Loucy (cell line): ENCODE measurements around the gene TBCEL.

Experiments
- H2AFZ ChIP-seq: fragments of 200-600 bp; sonication (generic); 2 replicates; pipeline ENCODE4 v1.6.0; 2016; ENCODE audit warnings: antibody characterized with exemption, mild to moderate bottlenecking, low read length, moderate library complexity
- H3F3A ChIP-seq: fragments of 200-600 bp; 2 replicates; pipeline ENCODE4 v1.6.0; 2016; ENCODE audit warnings: antibody characterized with exemption, low read depth, mild to moderate bottlenecking
- H3K27me3 ChIP-seq: fragments of 200-600 bp; sonication (generic); 2 replicates; pipeline ENCODE4 v1.6.1; 2014; ENCODE audit warnings: low read length, mild to moderate bottlenecking; ENCODE audit not compliant: insufficient read depth, poor library complexity, severe bottlenecking
- H3K36me3 ChIP-seq: fragments of 200-600 bp; sonication (generic); 2 replicates; pipeline ENCODE4 v1.6.1; 2016; ENCODE audit warnings: low read length; ENCODE audit not compliant: insufficient read depth
- H3K4me1 ChIP-seq: fragments of 200-600 bp; sonication (generic); 2 replicates; pipeline ENCODE4 v1.5.1; 2014; ENCODE audit warnings: low read length, mild to moderate bottlenecking; ENCODE audit not compliant: insufficient read depth, poor library complexity, severe bottlenecking
- H3K4me2 ChIP-seq: fragments of 200-600 bp; sonication (generic); 2 replicates; pipeline ENCODE4 v1.6.0; 2014; ENCODE audit warnings: antibody characterized with exemption, low read length, low read depth, mild to moderate bottlenecking; ENCODE audit not compliant: poor library complexity, severe bottlenecking
- H3K4me3 ChIP-seq: fragments of 200-600 bp; sonication (generic); 2 replicates; pipeline ENCODE4 v1.5.1; 2014; ENCODE audit warnings: low read length, mild to moderate bottlenecking, mixed read lengths; ENCODE audit not compliant: poor library complexity, severe bottlenecking
- H3K79me2 ChIP-seq: fragments of 200-600 bp; sonication (generic); 2 replicates; pipeline ENCODE4 v1.6.1; 2014; ENCODE audit warnings: low read length; ENCODE audit not compliant: insufficient read depth
- H3K9ac ChIP-seq: fragments of 200-600 bp; sonication (generic); 2 replicates; pipeline ENCODE4 v1.6.0; 2014; ENCODE audit warnings: mild to moderate bottlenecking, low read depth, low read length, moderate library complexity; ENCODE audit not compliant: poor library complexity, severe bottlenecking
- H3K9me2 ChIP-seq: fragments of 200-600 bp; sonication (generic); replicated peaks from 2 replicates; pipeline ENCODE4 v1.6.1; 2016; ENCODE audit warnings: low read depth, low read length, mixed read lengths
- H3K9me3 ChIP-seq: fragments of 200-600 bp; sonication (generic); 2 replicates; pipeline ENCODE4 v1.6.1; 2014; ENCODE audit warnings: mild to moderate bottlenecking, antibody characterized with exemption, low read length, low read depth; ENCODE audit not compliant: insufficient read depth
- H4K20me1 ChIP-seq: fragments of 200-600 bp; sonication (generic); 2 replicates; pipeline ENCODE4 v1.6.0; 2014; ENCODE audit warnings: antibody characterized with exemption, low read length, mild to moderate bottlenecking; ENCODE audit not compliant: insufficient read depth, poor library complexity, severe bottlenecking
- EZH2phosphoT487 ChIP-seq: fragments of 200-600 bp; IDR thresholded peaks from 2 replicates; pipeline ENCODE4 v1.6.1; 2018; ENCODE audit warnings: antibody characterized with exemption, mild to moderate bottlenecking, moderate library complexity, borderline replicate concordance
- TF ChIP-seq, protein P1 (sequence below): fragments of 200-600 bp; sonication (generic); conservative IDR thresholded peaks from 2 replicates; pipeline ENCODE4 v1.5.1; 2014; ENCODE audit warnings: mild to moderate bottlenecking, antibody characterized with exemption, low read length

The TBCEL gene

DNA sequence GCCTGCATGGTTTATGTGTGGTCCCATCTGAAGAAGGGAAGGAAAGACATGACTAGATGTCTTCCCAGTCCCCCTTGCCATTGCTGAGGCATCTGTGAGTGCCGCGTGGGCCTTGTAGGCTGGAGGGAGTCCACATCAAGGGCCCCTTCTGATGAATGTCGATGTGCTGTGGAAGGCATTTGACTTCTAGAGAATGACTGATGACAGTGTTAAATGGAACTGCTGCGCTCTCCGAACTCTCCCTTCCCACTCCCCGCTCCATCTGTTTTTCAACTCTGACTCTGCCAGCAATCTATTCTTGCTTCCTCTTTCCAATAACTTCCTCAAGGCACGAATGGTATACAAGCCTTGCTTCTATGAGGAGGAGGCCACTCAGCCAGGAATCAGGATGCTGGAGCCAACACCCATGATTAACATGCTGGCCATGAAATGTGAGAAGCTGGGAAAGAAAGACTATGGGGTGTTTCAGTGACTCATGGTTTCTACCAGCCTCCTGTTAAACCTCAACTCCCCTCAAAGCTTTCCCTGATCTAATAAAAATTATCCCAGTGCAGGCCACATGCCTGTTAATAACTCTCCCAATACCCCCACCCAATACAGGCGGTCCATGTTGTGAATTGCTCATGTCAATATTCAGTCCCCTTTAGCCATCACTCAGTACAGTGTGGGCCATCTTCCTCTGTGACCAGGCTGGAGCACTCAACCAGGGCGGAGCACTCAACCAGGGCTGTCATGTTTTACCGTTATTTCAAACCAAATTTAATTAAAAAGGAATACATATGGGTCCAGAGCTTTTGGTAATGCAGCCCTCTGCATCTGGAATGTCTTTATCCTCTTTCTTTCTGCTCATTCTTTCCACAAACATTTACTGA lies 46.4 kb upstream of the TBCEL start:
- H3K36me3 ChIP-seq, result no peaks in the 10 kb centered on the region
- H2AFZ ChIP-seq, result no peak overlapping the region
- H3F3A ChIP-seq, result no peaks in the 10 kb centered on the region
- H3K9ac ChIP-seq, result no peak overlapping the region
- H3K27me3 ChIP-seq, result no peaks in the 10 kb centered on the region
- H3K4me1 ChIP-seq, result no peaks in the 10 kb centered on the region
- H3K4me3 ChIP-seq, result no peak overlapping the region
- TF ChIP-seq, protein P1, sequence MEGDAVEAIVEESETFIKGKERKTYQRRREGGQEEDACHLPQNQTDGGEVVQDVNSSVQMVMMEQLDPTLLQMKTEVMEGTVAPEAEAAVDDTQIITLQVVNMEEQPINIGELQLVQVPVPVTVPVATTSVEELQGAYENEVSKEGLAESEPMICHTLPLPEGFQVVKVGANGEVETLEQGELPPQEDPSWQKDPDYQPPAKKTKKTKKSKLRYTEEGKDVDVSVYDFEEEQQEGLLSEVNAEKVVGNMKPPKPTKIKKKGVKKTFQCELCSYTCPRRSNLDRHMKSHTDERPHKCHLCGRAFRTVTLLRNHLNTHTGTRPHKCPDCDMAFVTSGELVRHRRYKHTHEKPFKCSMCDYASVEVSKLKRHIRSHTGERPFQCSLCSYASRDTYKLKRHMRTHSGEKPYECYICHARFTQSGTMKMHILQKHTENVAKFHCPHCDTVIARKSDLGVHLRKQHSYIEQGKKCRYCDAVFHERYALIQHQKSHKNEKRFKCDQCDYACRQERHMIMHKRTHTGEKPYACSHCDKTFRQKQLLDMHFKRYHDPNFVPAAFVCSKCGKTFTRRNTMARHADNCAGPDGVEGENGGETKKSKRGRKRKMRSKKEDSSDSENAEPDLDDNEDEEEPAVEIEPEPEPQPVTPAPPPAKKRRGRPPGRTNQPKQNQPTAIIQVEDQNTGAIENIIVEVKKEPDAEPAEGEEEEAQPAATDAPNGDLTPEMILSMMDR, result no peak
- no peak for TF ChIP-seq EZH2phosphoT487
- no peaks in the 10 kb centered on the region for H3K79me2 ChIP-seq
- H3K4me2 ChIP-seq, result no peak overlapping the region
- no peaks in the 10 kb centered on the region for H3K9me3 ChIP-seq
- H3K9me2 ChIP-seq, result no peaks in the 10 kb centered on the region
- H4K20me1 ChIP-seq, result no peaks in the 10 kb centered on the region

DNA sequence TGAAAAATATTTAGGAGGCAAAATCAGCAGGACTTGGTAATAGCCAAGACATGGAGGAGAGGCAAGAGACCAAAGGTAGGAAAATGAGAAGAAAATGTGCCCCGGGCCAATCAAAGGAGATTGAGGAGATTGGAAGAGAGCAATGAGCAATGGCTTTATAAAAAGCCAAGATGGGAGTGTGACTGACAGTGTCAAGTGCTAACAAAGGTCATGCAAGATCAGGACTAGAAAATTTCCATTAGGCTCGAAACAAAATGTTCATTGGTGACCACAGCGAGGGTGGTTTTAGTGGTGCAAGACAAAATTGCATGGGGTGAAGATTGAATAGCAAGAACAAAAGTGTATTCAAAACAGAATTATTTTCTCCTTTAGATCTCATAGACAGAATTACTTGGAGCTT lies 45.2 kb upstream of the TBCEL start:
- H3K4me2 ChIP-seq, result no peak overlapping the region
- H3K4me1 ChIP-seq, result no peaks in the 10 kb centered on the region
- H3K9me2 ChIP-seq, result no peaks in the 10 kb centered on the region
- H3K9me3 ChIP-seq, result no peaks in the 10 kb centered on the region
- H3K36me3 ChIP-seq, result no peaks in the 10 kb centered on the region
- no peaks in the 10 kb centered on the region for H3K79me2 ChIP-seq
- no peak overlapping the region for H3K9ac ChIP-seq
- TF ChIP-seq EZH2phosphoT487, result no peak
- TF ChIP-seq, protein P1, result no peak
- H3F3A ChIP-seq, result no peaks in the 10 kb centered on the region
- H4K20me1 ChIP-seq, result no peaks in the 10 kb centered on the region
- H2AFZ ChIP-seq, result no peak overlapping the region
- H3K4me3 ChIP-seq, result no peak overlapping the region
- H3K27me3 ChIP-seq, result peaks cover 2% of the 10 kb centered on the region

DNA sequence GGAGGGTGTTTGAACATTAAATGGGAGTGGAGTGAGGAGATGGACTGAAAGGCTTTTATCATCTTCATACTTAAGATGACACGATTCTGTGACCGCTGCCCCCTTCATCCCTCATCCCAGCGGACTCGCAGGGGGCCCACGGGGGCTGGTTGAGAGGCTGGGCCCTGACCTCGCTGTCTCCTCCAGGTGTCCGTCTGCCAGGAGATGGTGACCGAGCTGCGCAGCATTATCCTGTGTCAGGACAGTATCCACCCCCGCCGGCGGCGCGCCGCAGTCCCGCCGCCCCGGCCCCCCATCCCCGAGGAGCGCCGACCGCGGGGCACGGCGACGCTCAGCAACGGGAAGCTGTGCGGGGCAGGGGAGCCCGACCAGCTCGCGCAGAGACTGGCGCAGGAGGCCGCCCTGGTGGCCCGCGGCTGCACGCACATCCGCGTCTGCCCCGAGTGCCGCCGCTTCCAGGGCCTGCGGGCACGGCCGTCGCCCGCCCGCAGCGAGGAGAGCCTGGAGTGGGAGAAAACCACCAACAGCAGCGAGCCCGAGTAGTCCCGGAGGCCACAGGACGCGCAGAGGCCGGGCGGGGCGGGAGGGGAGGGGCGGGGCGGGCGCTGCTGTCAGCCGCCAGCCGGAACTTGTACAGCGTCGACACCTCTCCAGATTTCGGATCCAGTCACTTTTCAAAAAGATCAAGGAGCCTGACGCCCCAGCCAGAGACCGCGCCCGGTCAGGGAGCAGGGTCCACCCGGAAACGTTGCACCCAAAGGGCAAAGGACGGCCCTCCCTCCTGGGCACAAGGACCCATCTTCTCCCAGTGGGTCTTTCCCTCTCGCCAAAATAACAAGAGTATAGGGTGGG lies 38.0 kb upstream of the TBCEL start:
- Histone ChIP-seq H3K79me2 (no peaks in the 10 kb centered on the region), H3K36me3 (no peaks in the 10 kb centered on the region), H3K9me3 (no peaks in the 10 kb centered on the region), H3F3A (no peaks in the 10 kb centered on the region), H3K4me1 (peaks cover 6% of the 10 kb centered on the region), H3K4me3 (peak overlapping the region; percentile 68), H3K27me3 (peaks cover 18% of the 10 kb centered on the region), H3K9ac (no peak overlapping the region), H3K4me2 (peak overlapping the region; percentile 67), H4K20me1 (no peaks in the 10 kb centered on the region), H3K9me2 (no peaks in the 10 kb centered on the region), H2AFZ (peak overlapping the region; percentile 85)
- no peak for TF ChIP-seq EZH2phosphoT487
- TF ChIP-seq, protein P1, result peak; percentile 39; the same call in 1 of the 2 replicates
